NCI-H1930 (cell line): ENCODE measurements around the gene FGFBP3.
A peak's percentile ranks its signal among the peaks of the same experiment; 100 is the strongest.
"Not testable (repeated sequence)": the region's sequence is repeated elsewhere in the genome, so short reads cannot be mapped to it uniquely, and the experiment has no call there.

ENCODE experiments used
- DNase-seq, 2 experiments: peaks; one replicate each; lab custom pipeline; 2025; lab: John Stamatoyannopoulos, UW

The FGFBP3 gene

DNA sequence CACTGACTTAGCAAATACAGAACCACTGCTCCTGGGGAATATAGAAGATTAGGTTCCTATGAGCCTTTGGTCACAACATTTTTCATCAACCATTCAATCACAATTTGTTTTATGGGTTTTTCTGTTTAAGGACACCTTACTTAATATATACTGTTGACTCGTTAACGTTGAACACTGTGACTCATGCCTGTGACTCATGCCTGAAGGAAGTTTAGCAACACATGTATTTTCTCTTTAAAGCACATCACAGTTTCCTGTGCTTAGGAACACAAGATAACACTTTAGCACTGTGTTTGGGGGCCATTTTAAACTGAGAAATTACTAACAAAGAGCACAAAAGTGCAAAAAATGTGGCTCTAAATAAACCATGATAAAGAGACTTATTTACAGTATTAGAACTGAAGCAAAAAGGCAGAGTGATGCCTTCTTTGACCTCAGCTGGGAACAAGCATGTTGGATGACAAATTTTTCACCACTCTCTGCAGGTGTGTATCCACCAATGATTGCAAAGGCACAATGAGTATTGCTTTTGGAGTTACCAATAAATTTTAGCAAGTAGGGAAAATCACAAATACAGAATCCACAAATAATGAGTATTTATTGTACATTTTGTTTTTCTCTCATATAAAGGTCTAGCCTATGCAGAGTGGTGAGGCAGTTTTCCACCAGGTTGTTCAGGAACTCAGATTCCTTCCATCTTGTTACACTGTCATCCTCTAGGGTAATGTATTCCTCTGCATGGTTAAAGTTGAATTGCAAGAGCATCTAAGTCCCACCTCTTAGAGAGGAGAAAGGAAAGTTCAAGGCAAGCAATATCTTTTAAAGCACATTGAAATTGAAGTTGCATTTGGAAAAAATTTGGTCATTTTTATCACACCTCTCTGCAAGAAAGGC, 7.3 kb downstream of the FGFBP3 start:
- DNase-seq = no peak

DNA sequence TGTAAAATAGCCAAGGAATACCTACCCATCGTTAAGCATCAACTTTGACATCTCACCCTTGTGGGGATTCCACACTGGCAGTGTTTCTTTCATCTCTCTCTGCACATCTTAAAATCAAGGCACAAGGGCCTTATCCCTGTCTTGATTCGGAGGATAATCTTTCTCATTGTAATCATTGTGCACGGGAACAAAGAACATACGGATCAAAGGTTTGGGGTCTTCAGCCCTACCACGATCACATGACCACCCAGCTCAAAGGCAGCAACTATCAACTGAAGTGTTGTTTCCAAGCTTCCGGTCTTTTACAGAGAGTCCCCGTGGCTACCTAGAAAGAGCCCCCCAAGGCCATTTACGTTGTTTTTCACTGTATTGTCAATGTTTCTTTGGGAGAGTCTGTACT, 11.9 kb downstream of the FGFBP3 start:
- no peak for DNase-seq

DNA sequence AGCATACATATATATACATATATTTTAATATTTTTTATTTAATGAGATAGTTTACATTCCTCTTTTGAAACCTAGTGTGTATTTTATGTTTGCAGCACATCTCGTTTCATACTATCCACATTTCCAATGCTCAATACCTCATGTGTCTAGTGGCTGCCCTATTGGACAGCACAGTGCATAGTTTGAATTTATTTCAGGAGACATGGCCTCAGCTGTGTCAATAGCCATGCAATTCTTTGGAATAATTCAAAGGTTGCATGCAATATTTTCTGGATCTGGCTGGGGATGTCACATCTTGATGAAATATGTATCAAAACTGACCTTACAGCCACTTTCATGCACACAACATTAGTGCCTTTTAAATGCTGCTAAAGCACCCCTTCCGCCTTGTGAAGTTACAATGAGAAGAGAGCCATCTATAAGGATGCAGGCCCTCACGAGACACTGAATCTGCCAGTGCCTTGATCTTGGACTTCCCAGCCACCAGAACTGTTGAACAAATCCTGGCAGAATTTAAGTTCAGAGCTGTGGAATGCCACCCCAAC, 13.0 kb downstream of the FGFBP3 start:
- DNase-seq = no peak

DNA sequence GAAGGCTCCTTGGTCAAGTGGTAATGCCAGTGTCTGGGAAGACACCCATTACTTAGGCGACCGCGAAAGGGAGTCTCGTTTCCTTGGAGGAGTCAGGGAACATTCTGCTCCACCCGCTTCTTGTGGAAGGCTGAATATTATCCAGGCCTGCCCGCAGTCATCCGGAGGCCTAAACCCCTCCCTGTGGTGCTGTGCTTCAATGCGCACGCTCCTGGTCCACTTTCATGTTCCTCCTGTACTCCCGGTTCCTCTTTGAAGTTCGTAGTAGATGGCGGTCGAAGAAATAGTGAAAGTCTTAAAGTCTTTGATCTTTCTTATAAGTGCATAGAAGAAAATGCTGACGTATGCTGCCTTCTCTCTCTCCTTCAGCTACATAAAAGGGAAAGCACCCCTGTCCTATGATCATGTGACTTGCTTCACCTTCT, 15.0 kb downstream of the FGFBP3 start:
- not testable (repeated sequence) for DNase-seq

DNA sequence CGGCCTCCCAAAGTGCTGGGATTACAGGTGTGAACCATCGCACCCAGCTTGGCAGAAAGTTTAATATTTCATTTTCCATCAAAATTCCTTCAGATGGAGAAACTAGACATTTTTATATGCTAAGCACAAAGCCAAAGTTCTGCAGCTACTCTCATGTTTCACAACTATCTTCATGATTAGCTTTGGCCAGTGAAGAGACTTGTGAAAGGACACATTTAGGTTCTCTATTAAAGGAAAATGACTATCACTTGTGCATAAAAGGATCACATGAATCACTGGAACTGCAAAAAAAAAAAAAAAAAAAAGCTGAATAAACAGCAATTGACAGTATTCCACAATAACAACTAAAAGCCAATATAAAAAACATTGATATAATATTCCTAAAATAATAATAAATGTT, 16.2 kb downstream of the FGFBP3 start:
- DNase-seq = no peak

DNA sequence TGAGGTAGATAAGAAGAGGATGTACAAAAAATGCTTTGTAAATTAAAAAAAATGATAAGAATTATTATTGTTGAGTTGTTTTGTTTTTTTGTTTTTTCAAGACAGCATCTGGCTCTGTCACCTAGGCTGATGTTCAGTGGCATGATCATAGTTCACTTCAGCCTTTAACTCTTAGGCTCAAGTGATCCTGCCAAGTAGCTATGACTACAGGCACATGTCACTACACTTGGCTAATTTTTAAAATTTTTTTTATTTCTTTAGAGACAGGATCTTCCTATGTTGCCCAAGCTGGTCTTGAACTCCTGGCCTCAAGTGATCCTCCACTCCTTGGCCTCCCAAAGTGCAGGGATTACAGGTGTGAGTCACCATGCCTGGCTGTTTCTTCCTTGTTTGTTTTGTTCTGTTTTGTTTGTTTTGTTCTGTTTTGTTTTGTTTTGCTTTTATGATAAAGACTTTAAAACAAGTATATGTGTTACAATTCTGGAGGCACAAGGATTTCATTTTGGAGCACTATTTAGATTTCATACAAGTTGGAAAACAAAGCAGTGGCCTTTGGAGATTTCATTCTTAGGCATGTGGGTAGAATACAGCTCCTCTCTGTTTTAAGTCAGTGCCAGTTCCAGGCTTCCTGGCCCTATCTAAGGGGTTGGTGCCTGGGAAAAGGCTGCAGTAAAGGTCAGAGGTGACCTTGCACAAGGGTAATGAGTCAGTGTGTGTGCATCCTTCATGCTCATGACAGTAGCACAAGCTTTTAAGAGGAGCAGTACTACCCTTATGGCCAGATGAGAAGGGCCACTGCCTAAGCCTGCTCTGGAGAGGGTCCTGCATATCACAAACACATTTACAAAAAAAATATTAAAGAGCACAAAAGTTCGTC, 17.9 kb downstream of the FGFBP3 start:
- no peak for DNase-seq

DNA sequence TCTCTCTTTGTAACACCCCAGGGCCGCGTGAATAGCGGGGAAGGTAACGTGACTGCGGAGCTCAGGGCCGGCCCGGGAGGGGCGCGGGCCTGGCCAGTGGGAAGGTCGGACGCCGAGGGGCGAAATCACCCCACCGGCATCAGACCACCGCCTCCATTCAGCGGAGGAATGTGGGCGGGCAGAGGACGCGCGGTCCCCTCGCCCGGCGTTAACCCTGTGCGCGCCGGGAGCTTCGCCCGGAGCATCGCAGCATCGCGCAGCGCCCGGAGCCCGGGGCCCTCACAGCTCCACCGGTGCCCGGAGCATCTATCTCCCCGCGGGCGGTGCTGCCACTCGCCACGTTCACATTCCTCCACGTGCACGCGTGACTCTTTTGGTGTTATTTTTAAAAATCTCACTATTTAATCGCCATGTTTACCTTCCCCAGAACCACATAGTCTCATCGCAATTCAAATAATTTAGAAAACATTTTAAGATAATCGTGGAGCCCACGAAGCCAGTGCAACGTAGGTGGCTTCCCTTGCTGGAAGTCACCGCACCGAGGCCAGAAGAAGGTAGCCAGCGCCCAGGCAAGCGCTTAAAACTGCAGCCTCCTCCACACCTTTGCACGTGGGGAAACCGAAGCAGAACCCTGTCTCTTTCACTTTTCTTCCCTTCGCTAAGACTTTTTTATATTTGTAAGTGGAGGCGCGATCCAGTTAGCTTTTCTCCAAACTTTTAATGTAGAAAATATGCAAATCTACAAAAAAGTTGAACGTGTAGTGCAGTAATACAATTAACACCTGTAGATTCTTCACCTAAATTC, 21.8 kb downstream of the FGFBP3 start:
- peak in 1 of 2 experiments; percentile 29 for DNase-seq

DNA sequence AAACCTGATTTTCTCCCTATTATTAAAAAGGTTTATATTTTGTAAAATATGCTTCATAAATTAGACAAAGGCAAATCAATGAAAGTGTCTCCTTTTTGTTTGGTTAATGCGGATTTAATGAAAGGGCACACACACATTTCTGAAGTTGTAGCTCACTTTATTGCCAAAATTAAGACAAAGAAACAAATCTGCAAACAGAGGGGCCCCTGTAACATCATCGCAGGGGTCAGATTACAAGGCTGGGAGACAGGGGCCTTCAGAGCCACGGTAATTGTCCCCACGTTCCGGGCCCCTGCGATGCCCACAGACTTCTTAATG, 22.4 kb downstream of the FGFBP3 start:
- DNase-seq = no peak

DNA sequence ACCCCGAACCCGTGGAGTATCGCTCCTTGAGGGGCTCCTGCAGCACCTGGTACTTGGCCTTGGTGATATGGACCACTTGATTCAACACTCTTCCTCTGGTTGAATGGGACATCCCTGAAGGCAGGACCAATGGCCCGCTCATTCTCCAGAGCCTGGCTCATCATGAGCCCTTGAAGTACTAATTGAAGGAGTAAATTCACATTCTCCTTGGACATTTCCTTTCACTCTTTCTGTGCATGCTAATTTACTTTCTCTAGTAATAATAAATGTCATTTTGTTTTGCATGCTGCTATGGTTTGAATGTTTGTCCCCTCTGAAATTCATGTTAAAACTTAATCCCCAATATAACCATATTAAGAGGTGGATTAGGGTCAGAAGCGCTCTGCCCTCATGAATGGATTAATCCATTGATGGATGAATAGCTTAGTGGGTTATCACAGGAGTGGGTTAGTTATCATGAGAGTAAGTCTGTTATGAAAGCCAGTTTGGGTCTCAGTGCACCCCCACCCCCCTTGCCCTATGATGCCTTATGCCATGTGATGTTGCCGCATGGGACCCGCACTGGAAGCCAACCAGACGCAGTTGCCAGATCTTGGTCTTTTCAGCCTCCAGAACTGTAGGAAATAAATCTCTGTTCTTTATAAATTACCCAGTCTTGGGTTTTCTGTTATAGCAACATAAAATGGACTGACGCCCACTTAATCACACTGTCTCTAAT, 23.8 kb downstream of the FGFBP3 start:
- DNase-seq = no peak

DNA sequence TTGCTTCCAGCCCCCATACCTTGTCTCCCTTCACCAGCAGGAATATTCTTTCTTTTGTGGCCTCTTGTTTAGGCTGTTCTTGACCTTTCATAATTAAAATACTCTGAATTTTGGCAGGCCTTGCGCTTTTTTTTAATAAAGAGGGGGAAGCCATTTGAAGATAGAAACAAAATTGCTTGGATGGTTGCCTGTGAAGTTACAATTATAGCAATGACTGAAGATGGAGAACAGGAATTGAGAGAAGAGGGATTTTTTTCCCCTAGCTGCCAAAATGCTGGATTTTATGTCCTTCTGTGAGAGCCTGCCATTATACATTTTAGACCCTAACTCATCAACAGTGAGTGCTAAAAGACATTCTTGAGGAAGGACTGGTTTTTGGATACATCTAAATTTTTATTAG, 24.8 kb downstream of the FGFBP3 start:
- no peak for DNase-seq

DNA sequence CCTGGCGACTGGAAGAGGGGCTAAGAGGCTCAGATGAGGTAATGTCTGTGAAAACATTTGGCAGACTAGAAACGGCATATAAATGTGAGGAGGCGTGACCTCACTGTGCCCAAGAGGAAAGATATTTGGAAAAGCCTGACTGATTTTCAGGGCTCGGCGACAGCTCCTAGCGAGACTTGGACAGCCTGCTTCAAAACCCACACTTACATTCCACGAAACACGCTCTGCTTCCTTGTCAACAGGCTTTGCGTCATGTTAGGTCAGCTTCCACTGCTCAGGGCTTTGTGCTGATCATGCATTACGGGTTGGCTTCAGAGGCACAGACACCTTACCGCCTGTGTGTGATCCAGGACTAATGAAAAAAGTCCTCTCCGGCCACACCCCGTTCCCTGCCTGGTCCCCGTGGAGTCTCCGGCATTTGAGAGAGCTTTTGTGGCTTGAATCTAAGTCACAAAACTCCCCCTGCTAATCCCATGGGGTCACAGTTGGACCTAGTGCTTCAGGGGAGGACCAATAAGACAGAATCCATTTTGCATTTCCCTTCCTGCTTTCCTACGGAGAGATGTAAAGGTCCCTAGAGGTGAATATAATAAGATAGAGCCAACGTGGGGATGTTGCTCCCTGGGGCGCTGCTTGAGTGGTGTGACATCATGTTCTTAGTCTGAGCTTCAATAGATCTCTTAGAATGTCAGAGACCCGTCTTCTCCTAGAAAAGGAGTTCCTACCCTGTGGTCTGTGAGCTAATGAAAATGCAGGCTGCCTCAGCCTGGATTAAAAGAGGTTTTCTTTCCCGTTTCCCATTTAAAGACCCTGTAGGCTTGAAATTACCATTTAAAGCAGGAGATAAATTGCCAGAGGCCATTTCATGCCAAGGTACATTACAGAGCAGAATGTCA, 25.5 kb downstream of the FGFBP3 start:
- no peak for DNase-seq

DNA sequence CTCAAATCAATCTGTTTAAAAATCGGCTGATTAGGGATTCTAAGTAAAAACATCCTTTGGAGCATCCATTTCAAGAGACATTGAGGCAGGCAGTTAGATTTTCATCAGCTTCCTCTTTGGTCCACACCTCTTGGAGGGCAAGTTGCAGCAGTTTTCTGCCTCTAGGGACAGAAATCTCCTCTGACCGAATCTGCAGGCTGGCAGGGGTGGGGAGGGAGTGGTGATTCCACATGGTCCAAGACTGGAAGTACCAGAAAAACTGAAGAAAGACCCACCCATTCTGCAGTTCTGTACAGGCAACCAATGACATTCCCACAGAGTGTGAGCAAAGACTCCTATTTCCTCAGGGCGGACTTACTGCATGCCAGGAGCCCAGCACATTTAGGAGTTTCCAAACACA, 29.0 kb downstream of the FGFBP3 start:
- DNase-seq = no peak

DNA sequence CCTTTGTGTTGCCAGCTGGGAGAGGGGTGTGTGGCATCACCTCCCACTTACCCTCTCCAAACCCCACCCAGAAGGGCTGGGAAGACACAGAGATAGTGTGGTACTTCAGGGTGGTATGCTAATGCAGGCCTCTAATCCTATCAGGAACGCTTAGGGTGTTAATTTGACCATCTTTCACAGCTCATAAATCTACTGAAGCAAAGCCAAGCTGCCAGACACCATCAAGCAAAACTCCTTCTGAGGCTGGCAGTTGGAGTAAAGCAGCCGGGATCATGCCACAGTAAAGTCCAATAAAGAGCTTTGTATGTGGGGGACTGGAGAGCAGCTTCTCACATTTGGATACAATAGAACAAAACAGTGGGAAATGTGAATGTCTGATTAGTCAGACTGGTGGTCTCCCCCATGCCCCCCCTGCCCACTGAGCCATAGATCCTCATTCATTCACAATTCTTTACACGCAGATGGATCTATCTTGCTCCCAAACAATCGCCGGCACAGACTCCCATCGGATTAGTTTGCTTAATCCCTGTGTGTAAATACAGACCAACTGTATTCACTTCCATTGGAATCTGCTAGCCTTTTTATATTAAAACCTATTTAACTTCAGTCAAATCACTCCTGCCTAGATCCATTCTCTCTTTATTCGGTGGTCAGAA, 29.6 kb downstream of the FGFBP3 start:
- DNase-seq = no peak

DNA sequence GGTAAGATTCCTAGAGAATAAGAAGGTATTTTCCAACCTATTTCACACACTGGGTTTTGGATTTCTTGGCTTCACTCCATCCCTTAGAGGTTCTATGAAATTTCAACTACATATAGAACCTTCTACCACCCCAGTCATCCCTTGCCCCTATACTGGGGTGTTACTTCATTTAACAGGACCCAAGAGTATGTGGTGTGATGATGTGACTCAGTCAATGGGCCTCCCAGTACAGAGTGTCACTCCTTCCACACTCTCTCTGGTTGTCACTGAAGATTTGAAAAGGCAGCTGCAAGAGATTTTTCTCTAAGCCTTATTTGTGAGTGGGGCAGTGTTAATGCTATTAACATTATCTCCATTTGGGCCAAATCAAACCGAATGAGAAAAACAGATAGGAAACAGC, 33.5 kb downstream of the FGFBP3 start:
- DNase-seq = no peak

DNA sequence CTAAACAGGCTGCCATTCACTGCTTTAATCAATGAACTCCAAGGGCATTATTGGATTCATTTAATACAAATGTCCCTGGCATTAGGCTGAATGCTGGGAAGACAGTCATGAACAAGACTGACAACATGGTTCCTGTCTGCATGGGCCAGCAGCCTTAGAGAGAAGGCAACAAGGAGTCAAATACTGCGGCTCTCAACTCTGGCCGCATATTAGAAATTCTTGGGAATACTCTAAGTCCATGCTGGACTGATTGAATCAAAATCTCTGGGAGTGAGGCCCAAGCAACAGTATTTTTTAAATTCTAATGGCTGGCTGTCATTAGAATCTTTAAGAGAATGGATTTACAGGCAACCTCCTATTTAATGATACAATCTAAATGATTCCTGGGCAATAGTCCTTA, 34.1 kb downstream of the FGFBP3 start:
- no peak for DNase-seq

DNA sequence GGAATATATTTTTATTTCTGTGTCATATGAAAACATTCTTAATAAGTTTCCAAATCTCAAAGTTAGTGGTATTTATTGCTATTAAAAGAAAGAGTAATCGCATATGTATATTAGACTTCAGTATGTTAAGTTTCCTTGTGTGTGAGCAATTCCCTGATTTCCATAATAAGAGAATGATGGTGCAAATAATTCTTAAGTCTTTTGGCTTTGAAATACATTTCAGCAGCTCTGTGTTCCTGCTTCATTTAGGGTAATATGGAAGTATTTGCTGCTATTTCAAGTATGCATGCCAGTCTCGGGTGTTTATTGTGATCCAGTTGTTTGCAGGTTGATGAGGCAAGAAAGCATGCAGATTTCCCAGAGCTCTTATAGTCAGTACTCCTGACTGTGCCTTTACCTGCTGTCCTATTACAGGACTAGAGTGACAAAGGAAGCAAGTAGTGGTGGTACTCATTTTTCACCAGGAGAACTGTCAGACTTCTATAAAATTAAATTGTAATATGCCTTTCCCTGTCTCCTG, 43.7 kb downstream of the FGFBP3 start:
- DNase-seq = no peak

DNA sequence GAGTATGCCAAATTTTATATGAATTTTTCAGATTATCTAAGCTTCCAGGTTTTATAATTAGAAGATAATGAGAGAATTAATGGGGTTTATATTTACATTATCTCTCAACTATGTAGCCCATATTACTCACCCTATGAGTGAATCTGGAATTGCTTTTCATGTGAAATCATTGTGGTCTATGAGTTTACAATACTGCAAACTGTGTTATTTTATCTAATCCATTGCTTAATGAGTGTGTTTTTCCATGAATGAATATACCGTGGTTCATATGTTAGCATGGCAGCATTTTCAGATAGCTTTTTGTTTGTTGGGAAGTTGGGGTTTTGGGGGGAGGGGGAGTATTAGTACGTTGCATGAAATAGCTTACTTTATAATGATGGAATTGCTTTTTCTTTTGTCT, 44.5 kb downstream of the FGFBP3 start:
- DNase-seq = no peak

DNA sequence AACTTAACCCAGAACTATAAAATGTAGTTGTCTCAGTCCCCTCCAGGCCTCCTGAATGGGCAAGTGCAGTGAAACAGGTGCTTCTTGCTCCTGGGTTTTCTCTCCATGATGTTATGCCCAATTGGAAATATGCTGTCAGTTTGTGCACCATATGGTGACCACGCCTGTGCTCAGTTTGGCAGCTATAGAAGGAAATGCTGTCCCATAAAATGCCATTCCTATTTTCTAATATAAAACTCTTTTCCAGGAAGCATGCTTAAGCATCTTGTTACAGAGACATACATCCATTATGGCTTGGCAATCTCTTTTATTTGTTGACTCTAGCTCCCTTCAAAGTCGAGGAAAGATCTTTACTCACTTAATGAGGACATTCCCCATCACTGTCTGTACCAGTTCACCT, 45.2 kb downstream of the FGFBP3 start:
- no peak for DNase-seq

DNA sequence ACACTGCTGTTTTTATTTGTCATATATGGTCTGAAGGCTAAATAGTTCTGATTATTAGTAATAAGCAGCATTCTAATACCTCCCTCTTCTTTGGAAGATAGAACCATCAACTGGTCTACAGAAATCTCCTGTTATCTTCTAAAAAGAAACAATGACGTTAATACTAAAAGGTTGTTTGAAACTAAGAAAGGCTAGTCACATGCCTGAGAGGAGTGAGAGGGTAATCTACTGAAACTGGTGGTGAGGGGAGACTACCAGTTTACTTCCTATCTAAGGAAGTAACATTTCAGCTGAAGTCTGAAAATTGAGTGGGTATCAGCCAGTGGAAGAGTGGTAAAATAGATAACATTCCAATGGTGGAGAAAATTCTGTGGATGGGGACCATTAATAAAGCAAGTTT, 48.4 kb downstream of the FGFBP3 start:
- no peak for DNase-seq

DNA sequence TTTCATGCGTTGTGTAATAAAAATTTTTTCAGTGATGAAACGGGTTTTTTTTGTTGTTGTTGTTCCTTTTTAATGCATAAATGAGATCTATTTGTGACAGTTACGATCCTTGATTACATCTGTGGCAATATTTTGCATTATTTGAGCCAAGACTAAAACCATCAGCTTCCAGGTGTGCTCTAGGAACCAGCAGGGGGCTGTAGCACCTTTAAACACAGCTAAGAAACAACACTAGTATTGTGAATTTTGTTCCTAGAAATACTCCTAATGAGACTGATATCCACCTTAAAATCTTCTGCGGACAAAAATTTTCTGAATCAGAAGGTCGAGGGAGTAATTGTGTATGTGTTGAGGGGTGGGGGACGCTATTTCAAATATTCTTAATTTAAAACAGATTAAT, 52.6 kb downstream of the FGFBP3 start:
- DNase-seq = no peak
